Epithelial cell of proximal tubule (primary cell): ENCODE measurements around the gene KCNQ1. TPM values are rescaled to one million over a fixed set of nuclear protein-coding genes. Genes with fewer than 3 reads are reported as not detected.

ENCODE experiments used
- DNase-seq: peaks from one replicate; pipeline ENCODE4 v3.0.0-alpha.2; 2011; ENCODE audit warnings: low read depth
- H3K4me3 ChIP-seq: 2 replicates; pipeline ENCODE4 v1.5.1; 2011; ENCODE audit warnings: low read depth, mild to moderate bottlenecking, low read length
- total RNA-seq: library from RNA; depleted of rRNA; stranded (reverse); fragments of >200 nt; gene quantifications from 2 replicates; pipeline ENCODE4 v1.2.3, GENCODE V29; 2015
- TF ChIP-seq, protein P1 (sequence below): conservative IDR thresholded peaks from 2 replicates; pipeline ENCODE4 v1.5.1; 2012; ENCODE audit warnings: low read depth, mild to moderate bottlenecking, low read length

Gene KCNQ1
- total RNA-seq, 1 donor from 2014 or later, result 0.46 TPM

DNA sequence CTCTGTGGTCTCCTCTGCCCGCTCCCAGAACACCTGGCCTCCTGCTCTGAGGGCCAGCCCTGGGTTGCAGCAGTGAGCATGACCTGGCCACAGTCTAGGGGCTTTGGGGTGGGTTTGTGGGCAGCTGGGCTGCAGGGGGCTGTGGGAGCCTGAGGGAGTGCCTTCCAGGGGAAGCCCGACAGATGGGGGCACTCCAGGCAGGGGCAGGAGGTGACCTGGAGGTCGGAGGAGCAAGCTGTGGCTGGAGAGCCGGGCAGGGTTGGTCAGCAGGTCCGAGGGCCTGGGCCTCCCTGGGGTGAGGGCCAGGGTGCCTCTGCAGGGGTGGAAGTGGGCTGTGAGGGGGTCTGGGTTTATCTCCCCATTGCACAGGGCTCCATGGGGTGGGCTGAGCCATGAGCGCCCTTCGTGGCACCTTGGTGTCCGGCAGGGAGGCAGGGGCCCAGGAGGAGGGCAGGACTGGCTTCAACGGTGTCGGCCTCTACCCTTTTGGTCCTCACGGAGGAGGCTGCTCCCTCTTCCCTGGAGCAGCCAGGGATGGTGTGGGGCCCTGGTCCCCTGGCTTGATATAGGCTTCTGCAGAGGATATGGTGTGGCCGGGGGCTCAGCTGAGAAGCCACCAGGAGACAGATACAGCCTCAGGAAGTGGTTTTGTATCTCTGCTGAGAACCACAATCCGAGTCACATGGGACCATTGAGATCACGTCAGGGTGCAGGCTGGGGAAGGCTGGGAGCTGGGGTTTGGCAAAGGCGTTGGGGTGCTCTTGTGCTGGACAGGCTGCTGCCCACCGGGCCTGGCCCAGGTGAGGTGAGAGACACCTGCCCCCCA, 22.3 kb downstream of the KCNQ1 start:
- DNase-seq, result no peak

DNA sequence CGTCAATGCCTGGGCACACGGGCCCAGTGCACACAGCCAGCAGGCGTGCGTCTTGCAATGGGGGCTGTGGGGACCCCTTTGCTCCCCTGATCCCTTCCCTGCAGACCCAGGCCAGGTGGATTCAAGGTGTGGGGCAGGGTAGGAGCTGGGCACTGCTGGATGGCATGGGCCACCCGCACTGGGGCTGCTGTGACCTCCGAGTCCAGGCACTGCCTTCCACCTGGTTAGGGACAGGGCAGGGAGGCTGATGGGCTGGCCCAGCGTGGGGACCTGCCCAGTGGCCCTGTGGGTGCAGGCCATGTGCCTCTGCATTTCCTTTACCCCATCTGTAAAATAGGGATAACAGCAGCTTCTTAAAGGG, 22.9 kb downstream of the KCNQ1 start:
- TF ChIP-seq, protein P1, sequence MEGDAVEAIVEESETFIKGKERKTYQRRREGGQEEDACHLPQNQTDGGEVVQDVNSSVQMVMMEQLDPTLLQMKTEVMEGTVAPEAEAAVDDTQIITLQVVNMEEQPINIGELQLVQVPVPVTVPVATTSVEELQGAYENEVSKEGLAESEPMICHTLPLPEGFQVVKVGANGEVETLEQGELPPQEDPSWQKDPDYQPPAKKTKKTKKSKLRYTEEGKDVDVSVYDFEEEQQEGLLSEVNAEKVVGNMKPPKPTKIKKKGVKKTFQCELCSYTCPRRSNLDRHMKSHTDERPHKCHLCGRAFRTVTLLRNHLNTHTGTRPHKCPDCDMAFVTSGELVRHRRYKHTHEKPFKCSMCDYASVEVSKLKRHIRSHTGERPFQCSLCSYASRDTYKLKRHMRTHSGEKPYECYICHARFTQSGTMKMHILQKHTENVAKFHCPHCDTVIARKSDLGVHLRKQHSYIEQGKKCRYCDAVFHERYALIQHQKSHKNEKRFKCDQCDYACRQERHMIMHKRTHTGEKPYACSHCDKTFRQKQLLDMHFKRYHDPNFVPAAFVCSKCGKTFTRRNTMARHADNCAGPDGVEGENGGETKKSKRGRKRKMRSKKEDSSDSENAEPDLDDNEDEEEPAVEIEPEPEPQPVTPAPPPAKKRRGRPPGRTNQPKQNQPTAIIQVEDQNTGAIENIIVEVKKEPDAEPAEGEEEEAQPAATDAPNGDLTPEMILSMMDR, result no peak
- DNase-seq, result no peak

More for the DNA sequence above, 22.3 kb downstream of the KCNQ1 start:
- TF ChIP-seq, protein P1, result no peak
- H3K4me3 ChIP-seq, result no peak overlapping the region

DNA sequence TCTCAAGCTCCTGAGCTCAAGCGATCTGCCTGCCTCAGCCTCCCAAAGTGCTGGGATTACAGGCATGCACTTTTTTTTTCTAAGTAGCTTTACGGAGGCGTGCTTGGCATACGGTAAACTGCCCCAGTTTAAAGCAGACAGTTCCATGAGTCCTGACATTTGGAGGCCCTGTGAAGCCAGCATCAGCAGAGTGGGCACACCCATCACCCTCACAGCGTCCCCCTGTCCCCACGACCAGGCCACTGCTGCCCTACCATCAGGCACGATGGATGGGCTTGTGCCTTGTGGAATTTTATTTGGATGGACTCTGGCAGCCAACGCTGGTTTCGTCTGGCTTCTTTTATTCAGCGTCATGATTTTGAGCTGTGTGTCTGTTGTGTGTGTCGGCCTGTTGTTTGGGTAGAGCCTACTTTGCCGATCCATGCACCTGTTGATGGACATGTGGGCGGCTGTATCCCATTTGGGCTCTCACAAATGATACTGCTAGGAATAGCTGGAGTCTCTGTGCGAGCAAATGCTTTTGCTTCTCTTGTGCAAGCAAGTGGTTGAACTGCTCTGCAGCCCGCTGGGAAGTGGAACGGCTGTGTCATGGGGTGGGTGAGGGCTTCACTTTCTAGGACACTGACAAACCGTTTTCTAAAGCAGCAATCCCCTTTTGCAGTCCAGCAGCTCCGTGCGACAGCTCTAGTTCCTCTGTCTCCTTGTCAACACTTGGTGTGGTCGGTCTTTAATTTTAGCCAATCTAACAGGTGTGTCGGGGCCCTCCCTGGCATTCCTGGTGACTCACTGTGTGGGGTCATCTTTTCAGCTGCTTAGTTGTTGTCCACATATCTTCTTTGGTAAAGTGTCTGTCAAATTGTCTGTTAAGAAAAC, 23.8 kb downstream of the KCNQ1 start:
- TF ChIP-seq, protein P1, result no peak
- H3K4me3 ChIP-seq, result no peak overlapping the region
- DNase-seq, result no peak

More for the DNA sequence above, 22.9 kb downstream of the KCNQ1 start:
- H3K4me3 ChIP-seq, result no peak overlapping the region

DNA sequence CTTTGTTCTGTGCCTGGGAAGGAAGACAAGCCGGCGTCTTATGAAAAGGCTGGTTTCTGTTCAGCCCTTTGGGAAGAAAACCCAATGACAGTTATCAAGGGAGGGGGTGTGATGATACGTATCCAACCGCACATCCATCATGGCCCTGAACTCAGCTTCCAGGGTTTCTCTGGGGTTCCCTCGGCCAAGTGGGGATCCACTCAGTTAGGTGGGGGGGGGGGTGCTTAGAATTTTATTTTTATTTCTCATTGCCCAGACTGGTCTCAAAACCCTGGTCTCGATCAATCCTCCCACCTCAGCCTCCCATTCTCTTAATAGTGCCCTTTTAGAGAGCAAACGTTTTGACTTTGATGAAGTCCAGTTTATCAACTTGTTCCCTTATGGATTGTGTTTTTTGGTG, 25.7 kb downstream of the KCNQ1 start:
- TF ChIP-seq, protein P1, result no peak
- no peak for DNase-seq
- H3K4me3 ChIP-seq, result no peak overlapping the region

DNA sequence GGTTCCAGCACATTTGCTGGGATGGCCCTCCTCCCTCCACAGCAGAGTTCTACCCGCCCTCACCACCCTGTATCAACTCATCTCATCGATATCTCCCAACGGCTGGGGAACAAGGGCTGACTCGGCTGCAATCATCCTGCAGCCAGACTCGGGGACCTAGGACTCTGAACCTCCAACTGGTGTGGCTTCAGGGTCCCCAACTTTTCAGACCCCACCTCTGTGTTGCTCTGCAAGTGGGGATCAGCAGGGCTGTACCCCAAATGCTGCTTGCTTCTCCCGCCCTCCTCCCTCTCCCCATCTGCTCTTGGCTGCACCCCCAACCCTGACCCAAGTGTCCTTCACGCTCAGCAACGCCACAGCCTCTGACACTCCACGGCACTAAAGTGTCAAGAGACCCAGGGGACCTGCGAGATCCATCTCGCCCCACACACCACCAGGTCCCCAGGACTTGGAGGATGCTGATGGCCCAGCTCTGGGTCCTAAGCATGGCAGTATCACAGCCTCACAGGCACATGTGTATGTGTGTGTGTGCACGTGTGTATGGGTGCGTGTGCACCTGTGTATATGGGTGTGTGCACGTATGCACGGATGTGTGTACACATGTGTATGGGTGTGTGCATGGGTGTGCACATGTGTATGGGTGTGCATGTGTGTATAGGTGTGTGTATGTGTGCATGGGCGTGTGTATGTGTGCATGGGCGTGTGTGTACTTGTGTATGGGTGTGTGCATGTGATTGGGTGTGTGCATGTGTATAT, 26.4 kb downstream of the KCNQ1 start:
- H3K4me3 ChIP-seq, result no peak overlapping the region
- TF ChIP-seq, protein P1, result no peak
- DNase-seq, result no peak

DNA sequence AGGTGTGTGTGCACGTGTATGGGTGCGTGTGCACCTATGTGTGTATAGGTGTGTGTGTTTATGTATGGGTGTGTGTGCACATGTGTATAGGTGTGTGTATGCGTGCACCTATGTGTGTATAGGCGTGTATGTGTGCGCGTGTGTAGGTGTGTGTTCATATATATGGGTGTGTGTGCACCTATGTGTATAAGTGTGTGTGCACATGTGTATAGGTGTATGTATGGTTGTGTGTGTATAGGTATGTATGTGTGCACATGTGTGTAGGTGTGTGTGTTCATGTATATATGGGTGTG, 26.9 kb downstream of the KCNQ1 start:
- TF ChIP-seq, protein P1, result no peak
- H3K4me3 ChIP-seq, result no peak overlapping the region
- DNase-seq, result no peak
